Measurements from ENCODE around the gene SETD6.

The SETD6 gene

DNA sequence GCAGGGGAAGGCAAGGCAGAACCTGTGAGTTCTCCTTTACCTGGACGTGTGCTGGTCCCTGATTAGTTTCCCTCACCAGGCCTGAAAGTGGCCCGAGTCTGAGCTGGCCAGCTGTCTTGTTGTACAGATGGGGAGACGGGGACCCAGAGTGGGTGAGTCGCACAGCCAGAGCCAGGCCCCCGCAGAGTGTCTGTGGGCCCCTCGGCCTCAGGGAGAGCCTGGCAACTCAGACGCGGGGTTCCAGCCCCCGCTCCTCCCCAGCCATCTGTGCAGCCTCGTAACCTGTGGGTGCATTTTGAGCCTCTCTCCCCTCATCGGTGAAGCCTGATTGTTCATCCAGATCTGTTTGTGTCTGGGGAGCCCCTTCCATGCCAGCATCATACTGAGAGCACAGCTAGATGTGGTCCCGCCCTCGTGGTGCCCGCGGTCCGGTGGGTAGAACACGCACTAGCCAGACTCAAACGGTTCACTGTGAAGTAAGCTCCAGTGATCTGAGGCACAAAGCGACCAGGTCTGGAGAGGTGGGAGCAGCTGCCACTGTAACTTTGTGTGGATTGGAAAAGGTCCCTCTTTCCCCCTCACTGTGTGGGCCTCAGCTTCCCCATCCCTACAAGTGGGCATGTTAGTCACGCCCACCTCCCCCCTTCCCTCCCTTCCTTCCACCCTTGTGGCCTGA, 21.4 kb upstream of the SETD6 start:
- no peak for DNase-seq

DNA sequence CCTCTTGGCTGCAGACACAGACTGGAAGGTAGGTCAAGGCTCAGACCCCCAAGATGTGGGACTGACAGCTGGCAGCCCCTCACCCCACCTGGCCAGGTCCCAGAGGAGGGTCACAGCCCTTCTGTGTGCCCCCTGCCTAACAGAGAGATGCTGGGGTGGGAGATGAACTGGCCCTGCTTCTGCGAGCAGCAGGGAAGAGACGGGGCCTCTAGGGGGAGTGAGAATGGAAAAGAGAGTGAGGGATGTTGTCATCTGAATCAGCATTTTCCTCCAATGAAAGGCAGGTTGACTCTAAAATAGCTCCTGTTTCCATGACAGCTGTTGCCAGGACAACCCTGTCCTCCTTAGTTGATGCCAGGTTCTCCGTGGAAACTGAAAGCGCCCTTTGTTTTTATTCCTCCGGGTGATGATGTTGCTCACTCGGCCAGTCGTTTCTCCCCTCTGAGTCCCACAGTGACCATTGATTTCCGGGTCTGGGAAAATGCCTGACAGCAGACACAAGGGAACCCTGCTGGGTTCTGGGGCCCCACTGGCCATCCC, 20.3 kb upstream of the SETD6 start:
- peak; percentile 60 for DNase-seq

DNA sequence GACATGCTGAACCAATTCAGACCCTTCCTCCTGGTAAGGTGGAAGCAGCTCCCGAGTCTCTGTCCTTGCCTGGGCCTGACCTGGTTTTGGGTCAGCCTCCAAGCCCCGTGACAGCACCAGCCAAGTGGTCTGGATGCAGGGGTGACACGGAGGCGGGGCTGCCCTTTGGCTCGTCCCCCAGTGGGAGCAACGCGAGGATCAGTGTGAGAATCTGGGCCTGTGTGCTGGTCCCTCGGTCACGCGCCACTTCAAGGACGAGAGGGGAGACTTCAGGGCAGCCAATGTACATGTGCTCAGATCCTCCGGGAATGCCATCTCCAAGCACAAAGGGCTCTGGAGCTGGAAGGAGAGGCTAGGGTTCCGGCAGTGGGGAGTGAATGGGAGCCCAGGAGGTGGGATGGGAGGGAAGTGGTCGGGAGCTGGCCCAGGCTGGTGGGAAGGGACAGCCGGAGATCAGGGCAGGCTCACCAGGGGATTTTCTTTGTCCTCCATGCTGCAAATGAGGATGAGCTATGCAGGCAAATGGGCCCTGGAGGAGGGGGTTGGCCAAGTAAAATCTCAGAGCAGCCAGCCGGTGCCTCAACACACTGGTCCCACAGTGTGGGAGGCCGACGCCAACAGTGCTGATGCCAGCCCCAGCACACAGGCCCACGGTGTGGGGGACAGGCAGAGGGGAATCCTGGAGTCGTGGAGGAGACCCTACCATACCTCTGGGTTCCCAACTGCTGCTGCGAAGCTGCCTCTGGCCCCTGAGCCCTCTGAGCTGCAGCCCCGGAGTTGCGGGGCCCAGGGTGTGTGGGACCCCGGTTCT, 19.6 kb upstream of the SETD6 start:
- DNase-seq, result no peak

- no peak for DNase-seq
Observed at GRCh38 chr16:58497468-58497867, 17.8 kb upstream of the SETD6 start.

DNA sequence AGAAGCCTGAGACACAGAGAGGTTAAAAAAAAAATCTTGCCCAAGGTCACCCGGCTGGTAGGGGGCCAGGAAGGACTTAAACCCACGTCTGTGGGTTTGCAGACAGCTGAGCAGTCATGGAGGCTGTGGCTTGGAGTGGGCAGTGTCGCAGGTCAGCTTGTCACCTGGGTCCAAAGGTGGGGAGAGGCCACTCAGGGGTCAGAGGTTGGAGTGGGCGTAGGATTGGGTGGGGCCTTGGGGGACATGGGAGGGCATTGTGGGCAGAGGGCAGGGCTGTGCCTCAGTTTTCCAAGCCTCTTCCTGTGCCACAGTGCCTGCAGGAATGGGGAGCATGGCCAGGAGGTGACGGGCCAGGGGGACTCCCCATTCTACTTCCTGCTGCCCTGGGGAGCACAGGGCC, 17.4 kb upstream of the SETD6 start:
- DNase-seq, result no peak

- no peak for DNase-seq
Observed at GRCh38 chr16:58498341-58499091, 16.8 kb upstream of the SETD6 start.

GRCh38 chr16:58499092-58499511, 16.2 kb upstream of the SETD6 start:
- DNase-seq, result no peak

- DNase-seq, result no peak
Observed at GRCh38 chr16:58499615-58500351, 15.5 kb upstream of the SETD6 start, which contains the start of gene NDRG4. NDRG4 (plus strand) TSS chr16:58500143; CDS start chr16:58500249, 106 bp downstream.

DNA sequence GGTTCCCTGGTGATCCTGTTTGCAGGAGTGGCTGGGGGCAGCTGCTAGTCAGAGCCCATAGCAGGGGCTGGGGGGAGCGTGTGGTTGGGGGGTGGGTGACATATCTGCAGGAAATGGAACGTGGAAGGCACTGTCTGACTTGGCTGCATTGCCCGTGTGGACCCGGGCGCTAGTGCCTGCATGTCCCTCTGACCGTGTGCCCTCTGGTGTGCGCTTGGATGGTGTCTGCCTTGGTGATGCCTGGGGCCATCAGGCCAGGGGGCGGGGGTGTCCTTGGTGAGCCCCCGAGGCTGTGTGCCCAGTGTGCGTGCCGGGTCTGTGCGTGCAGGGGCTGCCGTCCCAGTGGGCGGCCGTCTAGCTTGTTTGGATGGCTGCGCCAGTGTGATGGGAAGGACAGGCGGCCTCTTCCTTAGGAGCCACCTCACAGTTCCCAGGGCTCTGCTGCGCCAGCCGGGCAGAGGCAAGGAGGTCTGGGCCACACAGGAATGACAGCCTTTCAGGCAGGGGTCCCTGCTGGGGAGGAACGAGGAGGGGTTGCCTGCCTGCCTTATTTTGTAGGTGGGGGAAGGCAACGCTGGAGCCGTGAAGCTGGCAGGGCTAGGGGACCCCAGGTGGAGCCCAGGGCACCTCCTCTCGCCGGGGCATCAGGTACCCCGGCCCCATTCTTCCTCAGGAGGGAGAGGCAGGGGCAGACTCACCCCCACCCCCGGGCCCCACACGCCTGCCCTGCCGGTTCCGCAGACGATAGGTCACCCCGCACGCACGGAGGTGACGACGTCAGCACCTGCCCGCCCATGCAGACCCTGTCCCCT, 14.7 kb upstream of the SETD6 start:
- no peak for DNase-seq

DNA sequence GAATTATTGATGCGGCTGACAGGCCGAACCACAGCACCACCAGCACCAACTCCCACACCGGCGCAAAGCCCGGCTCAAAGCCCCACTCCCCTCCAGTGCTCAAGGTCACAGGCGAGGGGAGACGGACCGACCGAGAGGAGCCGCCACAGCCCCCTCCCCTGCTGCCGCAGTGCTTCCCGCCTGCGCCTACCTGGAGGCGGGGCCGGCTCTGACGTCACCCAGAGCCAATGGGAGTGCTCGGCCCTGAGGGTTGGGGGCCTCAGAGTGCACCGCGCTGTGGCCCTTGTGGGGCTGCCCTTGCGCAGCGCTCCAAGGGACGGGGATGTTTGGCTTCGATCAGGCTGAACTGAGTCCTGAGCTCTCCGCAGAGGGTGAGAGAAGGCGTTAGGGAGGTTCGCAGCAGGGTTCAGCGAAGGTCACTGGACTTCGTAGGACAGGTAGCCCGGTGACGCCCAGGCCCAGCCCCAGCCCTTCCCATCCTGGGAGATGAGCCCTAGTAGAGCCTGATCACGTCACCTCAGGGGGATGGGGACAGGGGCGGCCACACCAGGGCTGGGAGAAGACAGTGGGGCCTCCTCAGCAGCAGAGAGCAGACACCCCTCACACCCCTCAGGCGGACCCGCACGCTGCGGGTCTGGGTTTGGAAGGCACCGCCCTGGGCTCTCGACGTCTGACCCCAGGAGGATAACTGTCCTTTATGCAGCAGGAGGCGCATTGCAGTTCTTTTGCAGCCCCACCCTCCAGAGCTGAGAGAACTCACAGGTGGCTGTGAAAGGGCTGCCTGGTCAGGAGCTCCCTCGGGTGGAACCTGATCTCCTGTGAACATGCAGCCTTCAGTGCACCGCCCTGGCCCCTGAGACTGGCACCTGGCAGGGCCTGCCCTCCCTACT, 13.8 kb upstream of the SETD6 start:
- DNase-seq, result no peak

GRCh38 chr16:58502217-58502921, 12.9 kb upstream of the SETD6 start:
- no peak for DNase-seq

DNA sequence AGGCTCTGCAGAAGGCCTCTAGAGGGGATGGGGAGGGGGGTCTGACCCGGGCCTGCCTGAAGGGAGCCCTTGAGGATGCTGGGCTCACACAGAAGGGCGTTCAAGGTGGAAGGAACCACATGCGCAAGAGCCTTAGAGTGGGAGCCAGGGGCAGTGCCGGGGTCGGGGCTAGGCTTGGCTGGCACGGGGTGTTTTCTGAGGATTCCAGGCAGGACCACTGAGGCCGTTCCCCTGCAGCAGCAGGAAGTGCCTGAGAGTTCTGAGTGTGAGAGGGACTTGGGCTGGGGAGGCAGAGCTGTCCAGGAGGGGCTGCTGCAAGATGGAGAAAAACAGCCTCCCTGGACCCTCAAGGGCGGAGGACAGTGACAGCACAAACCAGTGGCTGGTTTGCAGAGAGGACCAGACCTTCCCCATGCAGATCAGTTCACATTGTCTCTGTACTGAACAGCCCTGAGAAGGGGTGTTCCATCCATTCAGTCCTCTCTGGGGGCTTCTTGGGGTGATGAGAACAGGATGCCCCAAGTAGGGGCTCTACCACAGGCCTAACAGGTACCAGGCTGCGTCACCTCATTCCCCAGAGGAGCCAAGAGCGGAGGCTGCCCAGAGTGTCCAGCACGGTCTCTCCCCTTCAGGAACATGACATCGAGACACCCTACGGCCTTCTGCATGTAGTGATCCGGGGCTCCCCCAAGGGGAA, 12.0 kb upstream of the SETD6 start:
- no peak for DNase-seq

DNA sequence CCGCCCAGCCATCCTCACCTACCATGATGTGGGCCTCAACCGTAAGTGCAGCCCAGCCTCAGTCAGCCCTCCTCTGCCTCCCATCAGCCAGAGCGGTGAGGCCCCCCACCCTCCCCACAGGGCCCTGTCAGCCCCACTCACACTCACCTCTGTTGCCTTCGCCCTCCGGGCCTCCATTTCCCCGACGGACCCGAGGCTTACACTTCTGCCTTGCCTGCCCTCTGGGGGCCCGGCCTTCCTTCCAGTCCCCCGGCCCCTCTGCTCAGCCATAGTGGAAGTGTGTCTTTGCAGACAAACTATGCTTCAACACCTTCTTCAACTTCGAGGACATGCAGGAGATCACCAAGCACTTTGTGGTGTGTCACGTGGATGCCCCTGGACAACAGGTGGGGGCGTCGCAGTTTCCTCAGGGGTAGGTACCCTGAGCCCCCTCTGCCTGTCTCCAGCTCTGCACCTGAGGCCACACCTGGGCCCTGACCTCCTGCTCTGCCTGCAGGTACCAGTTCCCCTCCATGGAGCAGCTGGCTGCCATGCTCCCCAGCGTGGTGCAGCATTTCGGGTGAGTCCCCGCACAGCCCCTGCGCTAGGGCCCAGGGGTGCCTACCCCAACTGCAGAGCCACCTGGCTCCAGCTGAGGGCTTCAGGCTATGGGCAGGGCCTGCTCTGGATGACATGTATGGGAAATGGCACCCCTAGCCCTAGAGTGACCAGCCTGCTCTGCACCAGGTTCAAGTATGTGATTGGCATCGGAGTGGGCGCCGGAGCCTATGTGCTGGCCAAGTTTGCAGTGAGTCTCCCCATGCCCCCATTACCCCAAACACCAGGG, 11.2 kb upstream of the SETD6 start:
- no peak for DNase-seq

GRCh38 chr16:58506241-58507194, 8.8 kb upstream of the SETD6 start:
- DNase-seq, result no peak

DNA sequence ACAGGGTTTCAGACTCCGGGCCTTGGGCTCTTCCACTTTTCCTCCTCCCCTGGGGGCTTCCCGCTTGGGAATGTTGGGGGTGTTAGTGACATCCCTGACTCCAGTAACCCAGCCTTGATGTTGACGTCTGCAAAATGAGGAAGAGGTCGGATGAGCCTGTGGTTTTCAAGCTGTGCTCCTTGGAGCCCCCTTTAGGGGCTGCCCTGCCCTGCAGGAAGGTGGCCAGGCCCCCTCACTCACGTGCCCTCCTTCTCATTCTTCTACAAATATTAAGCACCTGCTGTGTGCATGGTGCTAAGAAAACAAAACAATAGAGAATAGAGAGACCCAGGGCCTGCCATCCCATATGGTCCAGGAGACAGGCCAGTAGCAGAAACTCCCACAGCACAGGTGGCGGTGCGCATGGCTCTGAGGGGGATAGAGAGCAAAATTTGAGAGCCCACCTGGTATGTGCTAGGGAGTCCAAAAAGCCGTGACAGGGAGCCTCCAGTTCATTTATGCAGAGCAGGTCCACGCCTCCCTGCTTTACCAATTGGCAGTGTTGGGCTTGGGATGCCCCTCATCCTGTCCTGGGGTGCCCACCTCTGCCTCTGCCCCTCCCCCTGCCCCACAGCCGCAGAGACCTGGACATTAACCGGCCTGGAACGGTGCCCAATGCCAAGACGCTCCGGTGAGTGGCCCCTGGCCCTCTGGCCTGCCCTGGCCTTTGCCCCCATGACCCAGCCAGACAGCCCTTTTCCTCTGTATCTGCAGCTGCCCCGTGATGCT, 7.9 kb upstream of the SETD6 start:
- DNase-seq, result no peak

GRCh38 chr16:58507963-58508670, 7.2 kb upstream of the SETD6 start:
- DNase-seq, result no peak

Measured in suppressor macrophage treated with lipopolysaccharide for 4 hours (primary cell).